Left ventricle myocardium inferior (tissue), 1 donor: ENCODE results near the gene SHISA6. TPM values are rescaled to one million over a fixed set of nuclear protein-coding genes. Genes with fewer than 3 reads are reported as not detected.
A peak's percentile ranks its signal among the peaks of the same experiment; 100 is the strongest.

Source experiments
- DNase-seq: peaks from one replicate; pipeline ENCODE4 v3.0.0-alpha.2; 2020
- H3K27ac ChIP-seq: fragments of 200-600 bp; replicated peaks from 2 replicates; pipeline ENCODE4 v1.8.0; 2021
- H3K27me3 ChIP-seq: fragments of 200-600 bp; 2 replicates; pipeline ENCODE4 v1.8.0; 2021; ENCODE audit warnings: low read depth
- H3K36me3 ChIP-seq: fragments of 200-600 bp; 2 replicates; pipeline ENCODE4 v1.8.0; 2021
- H3K4me1 ChIP-seq: fragments of 200-600 bp; 2 replicates; pipeline ENCODE4 v1.8.0; 2021
- H3K4me3 ChIP-seq: fragments of 200-600 bp; 2 replicates; pipeline ENCODE4 v1.8.0; 2021; ENCODE audit warnings: mild to moderate bottlenecking, moderate library complexity
- H3K9me3 ChIP-seq: fragments of 200-600 bp; replicated peaks from 2 replicates; pipeline ENCODE4 v1.8.0; 2021
- CTCF ChIP-seq: fragments of 200-600 bp; IDR thresholded peaks from 2 replicates; pipeline ENCODE4 v1.8.0; 2021; ENCODE audit warnings: antibody characterized with exemption, mild to moderate bottlenecking, borderline replicate concordance
- intact Hi-C: fragments of 100-400 bp; cut with micrococcal nuclease; formaldehyde crosslinking; loops from one replicate; pipeline ENCODE4 v1.11.0; 2022
- total RNA-seq: library from RNA; stranded (reverse); fragmentation: NEBNext Ultra II Directional; extraction: Animal tissue kit (Norgen Biotek cat#: 25700); gene quantifications from one replicate; pipeline ENCODE4 v1.2.1, GENCODE V29; 2021
- donor health status: DM: no; HTN: yes; CAD: no; lungs with severe emphysema.

SHISA6 gene
- total RNA-seq, 1 donor from 2014 or later = 0.66 TPM

GRCh38 chr17:11324846-11325420, 83.9 kb downstream of the SHISA6 start:
- no peak overlapping the region for H3K4me3 ChIP-seq
- no peak for TF ChIP-seq CTCF
- no peaks in the 10 kb centered on the region for H3K36me3 ChIP-seq
- no peaks in the 10 kb centered on the region for H3K4me1 ChIP-seq
- intact Hi-C loops = no loop called here
- DNase-seq = no peak
- H3K27ac ChIP-seq = no peak overlapping the region
- H3K27me3 ChIP-seq = peaks cover 32% of the 10 kb centered on the region
- H3K9me3 ChIP-seq = peaks cover 9% of the 10 kb centered on the region

DNA sequence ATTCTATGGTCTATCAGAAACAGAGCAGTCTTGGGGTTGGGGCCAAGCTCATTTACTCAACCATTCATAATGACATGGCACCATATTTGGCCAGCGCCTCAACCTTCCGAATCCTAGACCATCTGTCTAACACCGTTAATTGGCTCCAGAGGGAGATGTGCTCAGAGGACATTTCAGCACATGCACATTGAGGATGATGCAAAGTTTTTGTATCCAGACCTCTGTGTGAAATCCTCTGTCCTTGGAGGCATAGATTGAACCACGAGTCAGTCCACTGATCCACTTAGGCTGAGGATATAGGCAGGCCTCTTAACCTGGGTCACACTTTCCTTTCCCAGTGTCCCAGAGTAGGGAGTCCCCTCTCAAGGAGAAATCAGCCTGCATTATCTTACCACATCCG, 85.5 kb downstream of the SHISA6 start:
- DNase-seq = no peak
- H3K36me3 ChIP-seq = no peaks in the 10 kb centered on the region
- H3K27ac ChIP-seq = no peak overlapping the region
- intact Hi-C loops = no loop called here
- no peaks in the 10 kb centered on the region for H3K4me1 ChIP-seq
- H3K27me3 ChIP-seq = peaks cover 28% of the 10 kb centered on the region
- peaks cover under 1% of the 10 kb centered on the region for H3K9me3 ChIP-seq
- TF ChIP-seq CTCF = no peak
- H3K4me3 ChIP-seq = no peak overlapping the region

- Histone ChIP-seq H3K4me1 (no peaks in the 10 kb centered on the region), H3K27me3 (peaks cover 39% of the 10 kb centered on the region), H3K27ac (no peak overlapping the region), H3K9me3 (no peaks in the 10 kb centered on the region), H3K4me3 (no peak overlapping the region), H3K36me3 (no peaks in the 10 kb centered on the region)
- no peak for TF ChIP-seq CTCF
- intact Hi-C loops = no loop called here
- DNase-seq = no peak
Observed at GRCh38 chr17:11328770-11329169, 87.8 kb downstream of the SHISA6 start.

DNA sequence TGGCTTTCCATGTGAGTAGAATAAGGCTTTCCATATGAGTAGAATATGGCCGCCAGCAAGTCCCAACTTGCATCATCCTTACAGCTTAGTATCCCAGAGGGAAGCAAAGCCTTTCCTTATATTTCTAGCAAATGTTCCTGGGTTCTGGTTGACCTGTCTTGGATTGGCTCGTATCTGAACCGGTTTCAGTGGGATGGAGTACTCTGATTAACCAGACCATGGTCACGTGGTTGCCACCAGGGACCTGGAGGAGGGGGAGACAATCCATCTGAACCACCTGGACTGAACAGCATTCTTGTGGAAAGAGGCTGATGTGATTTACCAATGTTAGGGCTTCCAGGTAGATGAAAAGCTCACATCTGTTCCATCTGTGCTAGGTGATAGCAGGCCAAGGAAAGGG, 89.0 kb downstream of the SHISA6 start:
- no peak for DNase-seq
- intact Hi-C loops = no loop called here
- Histone ChIP-seq H3K27me3 (peaks cover 39% of the 10 kb centered on the region), H3K4me1 (no peaks in the 10 kb centered on the region), H3K36me3 (no peaks in the 10 kb centered on the region), H3K9me3 (no peaks in the 10 kb centered on the region), H3K27ac (no peak overlapping the region), H3K4me3 (no peak overlapping the region)
- no peak for TF ChIP-seq CTCF

GRCh38 chr17:11330826-11331225, 89.8 kb downstream of the SHISA6 start:
- TF ChIP-seq CTCF = no peak
- peak; percentile 18 for DNase-seq
- peaks cover 35% of the 10 kb centered on the region for H3K27me3 ChIP-seq
- intact Hi-C loops = no loop called here
- no peaks in the 10 kb centered on the region for H3K4me1 ChIP-seq
- no peak overlapping the region for H3K4me3 ChIP-seq
- H3K36me3 ChIP-seq = no peaks in the 10 kb centered on the region
- H3K9me3 ChIP-seq = no peaks in the 10 kb centered on the region
- no peak overlapping the region for H3K27ac ChIP-seq
